DOHH2 (cell line): Measurements from ENCODE around the gene CFAP73.

ENCODE experiments used
- H3F3A ChIP-seq: fragments of 200-600 bp; sonication (generic), shearing (Covaris generic); 2 replicates; pipeline ENCODE4 v1.6.0; 2016; ENCODE audit warnings: antibody characterized with exemption, mild to moderate bottlenecking; ENCODE audit not compliant: control insufficient read depth, insufficient read depth
- H3K27ac ChIP-seq: fragments of 200-600 bp; sonication (generic); 2 replicates; pipeline ENCODE4 v1.5.1; 2014; ENCODE audit warnings: low read depth, mild to moderate bottlenecking, low read length, moderate library complexity
- H3K27me3 ChIP-seq: fragments of 200-600 bp; sonication (generic); 2 replicates; pipeline ENCODE4 v1.6.1; 2014; ENCODE audit warnings: mild to moderate bottlenecking, low read length, mixed read lengths; ENCODE audit not compliant: control insufficient read depth
- H3K36me3 ChIP-seq: fragments of 200-600 bp; sonication (generic); 2 replicates; pipeline ENCODE4 v1.6.1; 2014; ENCODE audit warnings: mild to moderate bottlenecking, low read length, moderate library complexity, mixed read lengths; ENCODE audit not compliant: control insufficient read depth
- H3K4me1 ChIP-seq: fragments of 200-600 bp; sonication (generic); 2 replicates; pipeline ENCODE4 v1.6.1; 2014; ENCODE audit warnings: mild to moderate bottlenecking, low read length, mixed read lengths; ENCODE audit not compliant: control insufficient read depth
- H3K4me2 ChIP-seq: fragments of 200-600 bp; sonication (generic); 2 replicates; pipeline ENCODE4 v1.6.0; 2014; ENCODE audit warnings: mild to moderate bottlenecking, low read length, moderate library complexity
- H3K4me3 ChIP-seq: fragments of 200-600 bp; sonication (generic); 2 replicates; pipeline ENCODE4 v1.5.1; 2014; ENCODE audit warnings: mild to moderate bottlenecking, low read length, mixed read lengths
- H3K79me2 ChIP-seq: fragments of 200-600 bp; sonication (generic); 2 replicates; pipeline ENCODE4 v1.6.1; 2014; ENCODE audit warnings: mild to moderate bottlenecking, low read length, mixed read lengths; ENCODE audit not compliant: control insufficient read depth
- H3K9me2 ChIP-seq: fragments of 200-600 bp; sonication (generic); replicated peaks from 2 replicates; pipeline ENCODE4 v1.6.1; 2014; ENCODE audit warnings: mild to moderate bottlenecking, low read length, mixed read lengths; ENCODE audit not compliant: control insufficient read depth
- H3K9me3 ChIP-seq: fragments of 200-600 bp; sonication (generic); 2 replicates; pipeline ENCODE4 v1.6.1; 2014; ENCODE audit warnings: antibody characterized with exemption, low read length, mixed read lengths; ENCODE audit not compliant: control insufficient read depth, insufficient read depth
- H4K20me1 ChIP-seq: fragments of 200-600 bp; sonication (generic); 2 replicates; pipeline ENCODE4 v1.6.0; 2014; ENCODE audit warnings: low read depth, mild to moderate bottlenecking, antibody characterized with exemption, low read length, moderate library complexity; ENCODE audit not compliant: control insufficient read depth, insufficient read depth
- EZH2phosphoT487 ChIP-seq: fragments of 200-600 bp; sonication (generic); IDR thresholded peaks from 2 replicates; pipeline ENCODE4 v1.6.1; 2017; ENCODE audit warnings: borderline replicate concordance, mild to moderate bottlenecking, antibody characterized with exemption, low read length, moderate library complexity, mixed read lengths
- TF ChIP-seq, protein P1 (sequence below): fragments of 200-600 bp; sonication (generic); IDR thresholded peaks from one replicate; pipeline ENCODE4 v1.5.1; 2014; ENCODE audit warnings: antibody characterized with exemption, mild to moderate bottlenecking, low read depth, low read length; ENCODE audit not compliant: poor library complexity, severe bottlenecking

Gene CFAP73

DNA sequence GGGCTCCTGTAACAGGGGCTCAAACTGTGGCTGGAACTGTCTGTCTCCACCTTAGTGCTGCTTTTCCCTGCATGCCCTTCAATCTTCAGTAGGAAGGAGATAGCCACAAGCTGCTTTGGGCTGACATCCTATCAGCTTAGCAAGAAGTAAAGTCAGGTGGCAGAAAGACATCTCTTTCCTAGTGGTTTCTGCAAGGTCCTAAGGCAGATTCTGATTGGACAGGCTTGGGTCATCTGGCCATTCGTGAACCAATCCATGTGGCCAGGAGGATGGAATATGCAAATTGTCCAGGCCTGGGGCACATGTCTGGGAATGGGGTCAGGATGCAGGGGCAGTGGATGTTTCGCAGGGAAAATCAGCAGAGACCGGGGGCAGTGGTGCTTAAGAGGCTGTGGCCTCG lies 41.2 kb downstream of the CFAP73 start:
- H3K27ac ChIP-seq, result peak overlapping the region; percentile 19; the same call in 1 of the 2 replicates
- no peaks in the 10 kb centered on the region for H3K9me3 ChIP-seq
- H3K9me2 ChIP-seq, result no peaks in the 10 kb centered on the region
- no peak overlapping the region for H3K4me3 ChIP-seq
- H3K4me2 ChIP-seq, result no peak overlapping the region
- H3F3A ChIP-seq, result peaks cover 9% of the 10 kb centered on the region
- no peaks in the 10 kb centered on the region for H4K20me1 ChIP-seq
- H3K36me3 ChIP-seq, result peaks cover 62% of the 10 kb centered on the region
- peaks cover 44% of the 10 kb centered on the region for H3K79me2 ChIP-seq
- peaks cover 32% of the 10 kb centered on the region for H3K4me1 ChIP-seq
- no peaks in the 10 kb centered on the region for H3K27me3 ChIP-seq
- TF ChIP-seq, protein P1, sequence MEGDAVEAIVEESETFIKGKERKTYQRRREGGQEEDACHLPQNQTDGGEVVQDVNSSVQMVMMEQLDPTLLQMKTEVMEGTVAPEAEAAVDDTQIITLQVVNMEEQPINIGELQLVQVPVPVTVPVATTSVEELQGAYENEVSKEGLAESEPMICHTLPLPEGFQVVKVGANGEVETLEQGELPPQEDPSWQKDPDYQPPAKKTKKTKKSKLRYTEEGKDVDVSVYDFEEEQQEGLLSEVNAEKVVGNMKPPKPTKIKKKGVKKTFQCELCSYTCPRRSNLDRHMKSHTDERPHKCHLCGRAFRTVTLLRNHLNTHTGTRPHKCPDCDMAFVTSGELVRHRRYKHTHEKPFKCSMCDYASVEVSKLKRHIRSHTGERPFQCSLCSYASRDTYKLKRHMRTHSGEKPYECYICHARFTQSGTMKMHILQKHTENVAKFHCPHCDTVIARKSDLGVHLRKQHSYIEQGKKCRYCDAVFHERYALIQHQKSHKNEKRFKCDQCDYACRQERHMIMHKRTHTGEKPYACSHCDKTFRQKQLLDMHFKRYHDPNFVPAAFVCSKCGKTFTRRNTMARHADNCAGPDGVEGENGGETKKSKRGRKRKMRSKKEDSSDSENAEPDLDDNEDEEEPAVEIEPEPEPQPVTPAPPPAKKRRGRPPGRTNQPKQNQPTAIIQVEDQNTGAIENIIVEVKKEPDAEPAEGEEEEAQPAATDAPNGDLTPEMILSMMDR, result no peak
- TF ChIP-seq EZH2phosphoT487, result no peak

DNA sequence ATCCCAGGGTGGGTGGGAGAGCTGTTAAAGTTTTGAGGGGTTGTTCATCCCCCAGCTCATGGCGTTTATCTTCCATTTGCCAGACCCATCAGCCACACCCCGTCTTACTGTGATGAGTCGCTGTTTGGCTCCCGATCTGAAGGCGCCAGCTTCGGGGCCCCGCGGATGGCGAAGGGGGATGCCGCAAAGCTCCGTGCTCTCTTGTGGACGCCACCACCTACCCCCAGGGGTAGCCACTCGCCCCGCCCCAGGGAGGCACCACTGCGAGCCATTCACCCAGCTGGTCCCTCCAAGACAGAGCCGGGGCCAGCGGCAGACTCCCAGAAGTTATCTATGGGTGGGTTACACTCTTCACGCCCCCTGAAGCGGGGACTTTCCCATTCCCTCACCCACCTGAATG lies 41.7 kb downstream of the CFAP73 start:
- no peak overlapping the region for H3K4me2 ChIP-seq
- no peaks in the 10 kb centered on the region for H3K27me3 ChIP-seq
- TF ChIP-seq, protein P1, result no peak
- no peak for TF ChIP-seq EZH2phosphoT487
- H3K79me2 ChIP-seq, result peaks cover 39% of the 10 kb centered on the region
- H3K4me3 ChIP-seq, result no peak overlapping the region
- H3K27ac ChIP-seq, result no peak overlapping the region
- H3K36me3 ChIP-seq, result peaks cover 59% of the 10 kb centered on the region
- H3K9me3 ChIP-seq, result no peaks in the 10 kb centered on the region
- H4K20me1 ChIP-seq, result no peaks in the 10 kb centered on the region
- no peaks in the 10 kb centered on the region for H3K9me2 ChIP-seq
- peaks cover 9% of the 10 kb centered on the region for H3F3A ChIP-seq
- peaks cover 30% of the 10 kb centered on the region for H3K4me1 ChIP-seq

DNA sequence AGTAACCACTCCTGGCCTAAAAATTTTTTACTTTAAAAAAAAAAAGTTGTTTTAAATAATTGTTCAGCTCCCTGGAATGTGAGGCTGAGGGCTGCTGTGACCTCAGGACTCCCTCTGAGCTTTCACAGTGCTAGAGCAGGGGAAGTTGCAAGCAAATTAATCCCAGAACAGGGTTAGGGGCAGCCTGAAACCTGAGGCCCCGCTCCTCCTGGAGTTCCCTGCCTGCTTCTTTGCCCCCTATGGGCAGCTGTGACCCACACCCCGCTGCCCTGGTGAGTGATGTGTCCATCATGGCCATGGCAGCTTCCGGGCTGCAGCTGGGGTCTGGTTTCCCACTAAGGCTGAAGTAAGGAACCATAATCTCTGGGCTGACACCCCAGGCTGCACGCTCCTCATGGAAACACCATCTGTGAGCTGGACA lies 45.5 kb downstream of the CFAP73 start:
- no peak overlapping the region for H3K4me2 ChIP-seq
- peaks cover 39% of the 10 kb centered on the region for H3K4me1 ChIP-seq
- no peaks in the 10 kb centered on the region for H4K20me1 ChIP-seq
- no peaks in the 10 kb centered on the region for H3K9me3 ChIP-seq
- no peak overlapping the region for H3K4me3 ChIP-seq
- TF ChIP-seq EZH2phosphoT487, result no peak
- TF ChIP-seq, protein P1, result no peak
- H3K27me3 ChIP-seq, result no peaks in the 10 kb centered on the region
- H3K27ac ChIP-seq, result no peak overlapping the region
- peaks cover 48% of the 10 kb centered on the region for H3K36me3 ChIP-seq
- peaks cover 11% of the 10 kb centered on the region for H3F3A ChIP-seq
- H3K9me2 ChIP-seq, result no peaks in the 10 kb centered on the region
- peaks cover 9% of the 10 kb centered on the region; the same call in 1 of the 2 replicates for H3K79me2 ChIP-seq
